ENCODE measurements around the gene CAMTA1. TPM values are rescaled to one million over a fixed set of nuclear protein-coding genes. Genes with fewer than 3 reads are reported as not detected.

Gene CAMTA1
- total RNA-seq, 1 donor from 2014 or later: 81.6 TPM

GRCh38 chr1:7476861-7477547 lies 691.8 kb downstream of the CAMTA1 start:
- no peak for TF ChIP-seq CTCF (IDR thresholded peaks at IDR 0.05)
- Mint-ChIP-seq H3K36me3 (ENCODE audit: unreplicated experiment) (no peaks in the 10 kb centered on the region), H3K4me3 (ENCODE audit: unreplicated experiment) (no peak overlapping the region), H3K9me3 (ENCODE audit: unreplicated experiment) (no peaks in the 10 kb centered on the region), H3K27ac (ENCODE audit: unreplicated experiment) (no peak overlapping the region), H3K4me1 (ENCODE audit: unreplicated experiment) (peaks cover 19% of the 10 kb centered on the region), H3K27me3 (ENCODE audit: unreplicated experiment) (no peaks in the 10 kb centered on the region)
- no peak for DNase-seq (ENCODE audit: extremely low spot score, unreplicated experiment)

- no peak for TF ChIP-seq CTCF (IDR thresholded peaks at IDR 0.05)
- Mint-ChIP-seq H3K36me3 (ENCODE audit: unreplicated experiment) (no peaks in the 10 kb centered on the region), H3K4me1 (ENCODE audit: unreplicated experiment) (peaks cover 14% of the 10 kb centered on the region), H3K27me3 (ENCODE audit: unreplicated experiment) (no peaks in the 10 kb centered on the region), H3K9me3 (ENCODE audit: unreplicated experiment) (no peaks in the 10 kb centered on the region), H3K4me3 (ENCODE audit: unreplicated experiment) (no peak overlapping the region), H3K27ac (ENCODE audit: unreplicated experiment) (no peak overlapping the region)
- no peak for DNase-seq (ENCODE audit: extremely low spot score, unreplicated experiment)
These were observed 692.3 kb downstream of the CAMTA1 start for GRCh38 chr1:7477593-7477992.

GRCh38 chr1:7478142-7478790 lies 693.0 kb downstream of the CAMTA1 start:
- no peaks in the 10 kb centered on the region for H3K27me3 Mint-ChIP-seq (ENCODE audit: unreplicated experiment)
- no peak overlapping the region for H3K27ac Mint-ChIP-seq (ENCODE audit: unreplicated experiment)
- no peaks in the 10 kb centered on the region for H3K36me3 Mint-ChIP-seq (ENCODE audit: unreplicated experiment)
- peaks cover 18% of the 10 kb centered on the region for H3K4me1 Mint-ChIP-seq (ENCODE audit: unreplicated experiment)
- no peak for DNase-seq (ENCODE audit: extremely low spot score, unreplicated experiment)
- H3K4me3 Mint-ChIP-seq (ENCODE audit: unreplicated experiment): no peak overlapping the region
- no peaks in the 10 kb centered on the region for H3K9me3 Mint-ChIP-seq (ENCODE audit: unreplicated experiment)
- no peak for TF ChIP-seq CTCF (IDR thresholded peaks at IDR 0.05)

GRCh38 chr1:7478809-7479499 lies 693.7 kb downstream of the CAMTA1 start:
- no peak for TF ChIP-seq CTCF (IDR thresholded peaks at IDR 0.05)
- Mint-ChIP-seq H3K4me3 (ENCODE audit: unreplicated experiment) (no peak overlapping the region), H3K9me3 (ENCODE audit: unreplicated experiment) (no peaks in the 10 kb centered on the region), H3K4me1 (ENCODE audit: unreplicated experiment) (peaks cover 19% of the 10 kb centered on the region), H3K36me3 (ENCODE audit: unreplicated experiment) (no peaks in the 10 kb centered on the region), H3K27ac (ENCODE audit: unreplicated experiment) (peak overlapping the region; percentile 52), H3K27me3 (ENCODE audit: unreplicated experiment) (no peaks in the 10 kb centered on the region)
- no peak for DNase-seq (ENCODE audit: extremely low spot score, unreplicated experiment)

- no peak overlapping the region for H3K4me3 Mint-ChIP-seq (ENCODE audit: unreplicated experiment)
- H3K4me1 Mint-ChIP-seq (ENCODE audit: unreplicated experiment): peaks cover 17% of the 10 kb centered on the region
- no peak for TF ChIP-seq CTCF (IDR thresholded peaks at IDR 0.05)
- no peak for DNase-seq (ENCODE audit: extremely low spot score, unreplicated experiment)
- no peaks in the 10 kb centered on the region for H3K36me3 Mint-ChIP-seq (ENCODE audit: unreplicated experiment)
- H3K27ac Mint-ChIP-seq (ENCODE audit: unreplicated experiment): no peak overlapping the region
- H3K9me3 Mint-ChIP-seq (ENCODE audit: unreplicated experiment): no peaks in the 10 kb centered on the region
- H3K27me3 Mint-ChIP-seq (ENCODE audit: unreplicated experiment): no peaks in the 10 kb centered on the region
These were observed 694.3 kb downstream of the CAMTA1 start for GRCh38 chr1:7479571-7479970.
